ENCODE results near the gene APOBEC3B. TPM values are rescaled to one million over a fixed set of nuclear protein-coding genes. Genes with fewer than 3 reads are reported as not detected.

APOBEC3B gene
- not detected for total RNA-seq
- polyA plus RNA-seq (2013, experiment 1 of 2) = 0.42 TPM
- 0.64 TPM for polyA plus RNA-seq (2013, experiment 2 of 2)
- 0 to 4.4 (median 0.38) reads per million in 172 experiments for total RNA-seq

GRCh38 chr22:38981992-38982927, at the start of gene APOBEC3B:
Gene APOBEC3B (plus strand): TSS chr22:38982347. CDS start chr22:38982454, 107 bp downstream.
- H3K4me1 Mint-ChIP-seq (ENCODE audit: low read depth) = peaks cover 26% of the 10 kb centered on the region
- POLR2A ChIA-PET = interaction anchor here (0.5 kb wide), 2 partner anchors 328 to 1683 kb away, joined by 3 read pairs; no protein-coding TSS in a partner anchor
- no peaks in the 10 kb centered on the region for H3K9me3 Mint-ChIP-seq
- Histone ChIP-seq H3K36me3 (ENCODE audit: insufficient read depth, low read length) (no peaks in the 10 kb centered on the region), H3K4me1 (ENCODE audit: insufficient read depth, low read length) (peaks cover 62% of the 10 kb centered on the region), H3K27ac (ENCODE audit: low read depth in 1 of 2, low read length in 2 of 2) (no peak within 1 kb of the TSS), H3K27me3 (ENCODE audit: control insufficient read depth in 1 of 2, insufficient read depth in 2 of 2, low read length in 2 of 2) (no peaks in the 10 kb centered on the region), H3K4me3 (ENCODE audit: low read length) (peak within 1 kb of the TSS; percentile 45), H3K9me3 (ENCODE audit: control insufficient read depth in 1 of 2, insufficient read depth in 1 of 2, low read length in 2 of 2) (peaks cover 0 to 18% of the 10 kb centered on the region in 2 experiments)
- CTCF ChIA-PET = interaction anchor here (1.4 kb wide), 1 partner anchor 21 kb away, joined by 5 read pairs; no protein-coding TSS in a partner anchor
- TF ChIP-seq CTCF (IDR thresholded peaks at IDR 0.05) = no peak
- peak; percentile 49 for ATAC-seq (ENCODE audit: poor library complexity)
- peak in 13 of 14 experiments; percentile 15 to 92 (median 51) for DNase-seq
- no peaks in the 10 kb centered on the region for H3K27me3 Mint-ChIP-seq
- intact Hi-C loops (cut with DNase I, micrococcal nuclease) = loop anchor here in 1 of 2 experiments (5.0 kb wide), 1 partner anchor 110 kb away; the partner anchor contains the start of gene CBX6
- peak within 1 kb of the TSS; percentile 88 for H3K4me3 Mint-ChIP-seq
- peak within 1 kb of the TSS; percentile 64 for H3K27ac Mint-ChIP-seq
- no peaks in the 10 kb centered on the region for H3K36me3 Mint-ChIP-seq (ENCODE audit: low read depth)

- H3K4me3 Mint-ChIP-seq = no peak overlapping the region
- H3K36me3 Mint-ChIP-seq (ENCODE audit: low read depth) = no peaks in the 10 kb centered on the region
- DNase-seq (no peak), ATAC-seq (ENCODE audit: poor library complexity) (no peak)
- TF ChIP-seq CTCF (IDR thresholded peaks at IDR 0.05) = no peak
- H3K4me1 ChIP-seq (ENCODE audit: insufficient read depth, low read length) = no peaks in the 10 kb centered on the region
- H3K9me3 Mint-ChIP-seq = no peaks in the 10 kb centered on the region
- no peaks in the 10 kb centered on the region for H3K36me3 ChIP-seq (ENCODE audit: insufficient read depth, low read length)
- POLR2A ChIA-PET = no interaction called here
- no peaks in the 10 kb centered on the region for H3K9me3 ChIP-seq (ENCODE audit: control insufficient read depth in 1 of 2, insufficient read depth in 1 of 2, low read length in 2 of 2)
- no peak overlapping the region for H3K27ac Mint-ChIP-seq
- CTCF ChIA-PET = no interaction called here
- peaks cover 25% of the 10 kb centered on the region for H3K27me3 Mint-ChIP-seq
- H3K4me1 Mint-ChIP-seq (ENCODE audit: low read depth) = no peaks in the 10 kb centered on the region
- H3K4me3 ChIP-seq (ENCODE audit: low read length) = no peak overlapping the region
- H3K27ac ChIP-seq (ENCODE audit: low read depth in 1 of 2, low read length in 2 of 2) = no peak overlapping the region
- H3K27me3 ChIP-seq (ENCODE audit: control insufficient read depth in 1 of 2, insufficient read depth in 2 of 2, low read length in 2 of 2) = peaks cover 0 to 5% of the 10 kb centered on the region in 2 experiments
- intact Hi-C loops (cut with DNase I, micrococcal nuclease) = no loop called here
Observed at GRCh38 chr22:38935023-38935422, 47.1 kb upstream of the APOBEC3B start.

- Histone ChIP-seq H3K27me3 (ENCODE audit: control insufficient read depth in 1 of 2, insufficient read depth in 2 of 2, low read length in 2 of 2) (peaks cover 0 to 5% of the 10 kb centered on the region in 2 experiments), H3K9me3 (ENCODE audit: control insufficient read depth in 1 of 2, insufficient read depth in 1 of 2, low read length in 2 of 2) (no peaks in the 10 kb centered on the region), H3K36me3 (ENCODE audit: insufficient read depth, low read length) (no peaks in the 10 kb centered on the region), H3K4me1 (ENCODE audit: insufficient read depth, low read length) (no peaks in the 10 kb centered on the region), H3K27ac (ENCODE audit: low read depth in 1 of 2, low read length in 2 of 2) (no peak overlapping the region), H3K4me3 (ENCODE audit: low read length) (no peak overlapping the region)
- Mint-ChIP-seq H3K27me3 (peaks cover 29% of the 10 kb centered on the region), H3K4me1 (ENCODE audit: low read depth) (no peaks in the 10 kb centered on the region), H3K9me3 (no peaks in the 10 kb centered on the region), H3K36me3 (ENCODE audit: low read depth) (no peaks in the 10 kb centered on the region), H3K4me3 (no peak overlapping the region), H3K27ac (no peak overlapping the region)
- ChIA-PET CTCF (no interaction called here), POLR2A (no interaction called here)
- no peak for TF ChIP-seq CTCF (IDR thresholded peaks at IDR 0.05)
- intact Hi-C loops (cut with DNase I, micrococcal nuclease) = no loop called here
- no peak for ATAC-seq (ENCODE audit: poor library complexity)
- DNase-seq = no peak
Observed at GRCh38 chr22:38935616-38936015, 46.5 kb upstream of the APOBEC3B start.

Data from CD4-positive, alpha-beta T cell (primary cell).